Panc1 (cell line): Measurements from ENCODE around the gene DNMT3A. TPM values are rescaled to one million over a fixed set of nuclear protein-coding genes. Genes with fewer than 3 reads are reported as not detected.

Experiments used
- ATAC-seq: fragments of 200-7000 bp; cut with Tn5 transposase; 2 replicates; pipeline ENCODE4 v1.9.1; 2020; ENCODE audit warnings: mild to moderate bottlenecking, moderate library complexity
- BruUV-seq: library from RNA; stranded (reverse); fragments of 400-500 nt; replicated peaks from 2 replicates; lab custom pipeline; 2021; lab: Mats Ljungman, UMichigan
- CTCF ChIA-PET: fragments of 300-600 bp; sonication (Branson Sonifier 250); formaldehyde crosslinking; loops from one replicate; lab custom pipeline; 2022; ENCODE audit warnings: antibody characterized with exemption; lab: Charles Lee
- POLR2A ChIA-PET: fragments of 300-600 bp; sonication (Branson Sonifier 250); formaldehyde crosslinking; loops from one replicate; lab custom pipeline; 2022; ENCODE audit warnings: antibody characterized with exemption; lab: Charles Lee
- DNase-seq: peaks from one replicate; pipeline ENCODE4 v3.0.0-alpha.2; 2010; ENCODE audit warnings: low read depth, low spot score
- H3K27ac ChIP-seq: 2 replicates; pipeline ENCODE4 v1.5.1; 2011; ENCODE audit warnings: mild to moderate bottlenecking, low read length, inconsistent platforms
- H3K27me3 ChIP-seq: fragments of 200-500 bp; sonication (Bioruptor generic); 2 replicates; pipeline ENCODE4 v1.6.0; 2014; ENCODE audit warnings: low read length, inconsistent platforms; ENCODE audit not compliant: control insufficient read depth, insufficient read depth
- H3K36me3 ChIP-seq: fragments of 200-500 bp; sonication (Bioruptor generic); 2 replicates; pipeline ENCODE4 v1.5.1; 2014; ENCODE audit warnings: inconsistent platforms, mild to moderate bottlenecking, low read length, moderate library complexity; ENCODE audit not compliant: control insufficient read depth, insufficient read depth
- H3K4me1 ChIP-seq: 2 replicates; pipeline ENCODE4 v1.5.1; 2011; ENCODE audit warnings: inconsistent platforms, mild to moderate bottlenecking, low read length, moderate library complexity; ENCODE audit not compliant: control insufficient read depth, insufficient read depth
- H3K4me3 ChIP-seq, 2 experiments: 2 replicates each; pipeline ENCODE4 v1.5.1; 2011 to 2012; ENCODE audit warnings: low read depth in 2 of 2, low read length in 2 of 2, mild to moderate bottlenecking in 2 of 2, inconsistent platforms in 1 of 2, moderate library complexity in 1 of 2
- H3K9me3 ChIP-seq: fragments of 200-500 bp; sonication (Bioruptor generic); 2 replicates; pipeline ENCODE4 v1.5.1; 2014; ENCODE audit warnings: low read depth, mild to moderate bottlenecking, inconsistent platforms, low read length, moderate library complexity; ENCODE audit not compliant: control insufficient read depth, insufficient read depth
- POLR2AphosphoS5 ChIP-seq: IDR thresholded peaks from 2 replicates; pipeline ENCODE4 v1.6.1; 2012; ENCODE audit warnings: mild to moderate bottlenecking, low read depth, low read length, moderate library complexity
- SIN3A ChIP-seq: IDR thresholded peaks from 2 replicates; pipeline ENCODE4 v1.6.1; 2012; ENCODE audit warnings: low read depth, mild to moderate bottlenecking, low read length, moderate library complexity, borderline replicate concordance; ENCODE audit not compliant: insufficient read depth
- TCF7L2 ChIP-seq: IDR thresholded peaks from 2 replicates; pipeline ENCODE4 v1.6.1; 2011; ENCODE audit warnings: mild to moderate bottlenecking, low read depth, low read length, inconsistent platforms
- in situ Hi-C: cut with HindIII; loops from 2 replicates; pipeline ENCODE4 v1.10.0; 2016; ENCODE audit warnings: low sequenced_read_pairs, low pct_unique_long_range_greater_than_20kb
- intact Hi-C: fragments of 100-400 bp; cut with micrococcal nuclease; formaldehyde crosslinking; loops from one replicate; pipeline ENCODE4 v1.10.0; 2022; ENCODE audit not compliant: unreplicated experiment
- total RNA-seq: library from RNA; stranded (reverse); gene quantifications from one replicate; pipeline ENCODE4 v1.2.1, GENCODE V29; 2021; ENCODE audit not compliant: unreplicated experiment
- TF ChIP-seq, protein P1 (sequence below), 2 experiments: IDR thresholded peaks; 2 replicates each; pipeline ENCODE4 v1.6.1; 2011 to 2012; ENCODE audit warnings: low read depth in 2 of 2, control low read depth in 1 of 2, low read length in 1 of 2, mild to moderate bottlenecking in 1 of 2, moderate library complexity in 1 of 2; ENCODE audit not compliant: insufficient read depth in 1 of 2
- TF ChIP-seq, protein P2 (sequence below): fragments of 450-650 bp; IDR thresholded peaks from 2 replicates; pipeline ENCODE4 v1.5.1; 2017; ENCODE audit warnings: mild to moderate bottlenecking

The DNMT3A gene
- total RNA-seq, 1 experiment from 2014 or later = 29.3 TPM

- POLR2A ChIA-PET = interaction anchor here (0.5 to 0.7 kb wide), 4 partner anchors 57 to 392 kb away, joined by 5 to 6 read pairs (median 6); no protein-coding TSS in a partner anchor
- in situ Hi-C loops = no loop called here
- peak; percentile 82 for ATAC-seq
- DNase-seq = no peak
- intact Hi-C loops = no loop called here
- no peaks in the 10 kb centered on the region for H3K9me3 ChIP-seq
- TF ChIP-seq SIN3A (no peak), TCF7L2 (no peak), POLR2AphosphoS5 (no peak)
- TF ChIP-seq, protein P1, sequence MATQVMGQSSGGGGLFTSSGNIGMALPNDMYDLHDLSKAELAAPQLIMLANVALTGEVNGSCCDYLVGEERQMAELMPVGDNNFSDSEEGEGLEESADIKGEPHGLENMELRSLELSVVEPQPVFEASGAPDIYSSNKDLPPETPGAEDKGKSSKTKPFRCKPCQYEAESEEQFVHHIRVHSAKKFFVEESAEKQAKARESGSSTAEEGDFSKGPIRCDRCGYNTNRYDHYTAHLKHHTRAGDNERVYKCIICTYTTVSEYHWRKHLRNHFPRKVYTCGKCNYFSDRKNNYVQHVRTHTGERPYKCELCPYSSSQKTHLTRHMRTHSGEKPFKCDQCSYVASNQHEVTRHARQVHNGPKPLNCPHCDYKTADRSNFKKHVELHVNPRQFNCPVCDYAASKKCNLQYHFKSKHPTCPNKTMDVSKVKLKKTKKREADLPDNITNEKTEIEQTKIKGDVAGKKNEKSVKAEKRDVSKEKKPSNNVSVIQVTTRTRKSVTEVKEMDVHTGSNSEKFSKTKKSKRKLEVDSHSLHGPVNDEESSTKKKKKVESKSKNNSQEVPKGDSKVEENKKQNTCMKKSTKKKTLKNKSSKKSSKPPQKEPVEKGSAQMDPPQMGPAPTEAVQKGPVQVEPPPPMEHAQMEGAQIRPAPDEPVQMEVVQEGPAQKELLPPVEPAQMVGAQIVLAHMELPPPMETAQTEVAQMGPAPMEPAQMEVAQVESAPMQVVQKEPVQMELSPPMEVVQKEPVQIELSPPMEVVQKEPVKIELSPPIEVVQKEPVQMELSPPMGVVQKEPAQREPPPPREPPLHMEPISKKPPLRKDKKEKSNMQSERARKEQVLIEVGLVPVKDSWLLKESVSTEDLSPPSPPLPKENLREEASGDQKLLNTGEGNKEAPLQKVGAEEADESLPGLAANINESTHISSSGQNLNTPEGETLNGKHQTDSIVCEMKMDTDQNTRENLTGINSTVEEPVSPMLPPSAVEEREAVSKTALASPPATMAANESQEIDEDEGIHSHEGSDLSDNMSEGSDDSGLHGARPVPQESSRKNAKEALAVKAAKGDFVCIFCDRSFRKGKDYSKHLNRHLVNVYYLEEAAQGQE (IDR thresholded peaks at IDR 0.05; ENCODE audit: insufficient read depth in 1 of 2, low read depth in 2 of 2, low read length in 1 of 2) = no peak
- TF ChIP-seq, protein P2, sequence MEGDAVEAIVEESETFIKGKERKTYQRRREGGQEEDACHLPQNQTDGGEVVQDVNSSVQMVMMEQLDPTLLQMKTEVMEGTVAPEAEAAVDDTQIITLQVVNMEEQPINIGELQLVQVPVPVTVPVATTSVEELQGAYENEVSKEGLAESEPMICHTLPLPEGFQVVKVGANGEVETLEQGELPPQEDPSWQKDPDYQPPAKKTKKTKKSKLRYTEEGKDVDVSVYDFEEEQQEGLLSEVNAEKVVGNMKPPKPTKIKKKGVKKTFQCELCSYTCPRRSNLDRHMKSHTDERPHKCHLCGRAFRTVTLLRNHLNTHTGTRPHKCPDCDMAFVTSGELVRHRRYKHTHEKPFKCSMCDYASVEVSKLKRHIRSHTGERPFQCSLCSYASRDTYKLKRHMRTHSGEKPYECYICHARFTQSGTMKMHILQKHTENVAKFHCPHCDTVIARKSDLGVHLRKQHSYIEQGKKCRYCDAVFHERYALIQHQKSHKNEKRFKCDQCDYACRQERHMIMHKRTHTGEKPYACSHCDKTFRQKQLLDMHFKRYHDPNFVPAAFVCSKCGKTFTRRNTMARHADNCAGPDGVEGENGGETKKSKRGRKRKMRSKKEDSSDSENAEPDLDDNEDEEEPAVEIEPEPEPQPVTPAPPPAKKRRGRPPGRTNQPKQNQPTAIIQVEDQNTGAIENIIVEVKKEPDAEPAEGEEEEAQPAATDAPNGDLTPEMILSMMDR = no peak
- no peaks in the 10 kb centered on the region for H3K27me3 ChIP-seq
- BruUV-seq = no TSS peak
- CTCF ChIA-PET = interaction anchor here (0.6 to 1.1 kb wide), 4 partner anchors 47 to 473 kb away, joined by 3 to 13 read pairs (median 6); no protein-coding TSS in a partner anchor
- H3K4me3 ChIP-seq = peak overlapping the region; percentile 46 to 60
- peak overlapping the region; percentile 63 for H3K27ac ChIP-seq
- no peaks in the 10 kb centered on the region for H3K36me3 ChIP-seq
- peaks cover 7% of the 10 kb centered on the region for H3K4me1 ChIP-seq
Observed at GRCh38 chr2:25252291-25253152, 89.2 kb downstream of the DNMT3A start.

DNA sequence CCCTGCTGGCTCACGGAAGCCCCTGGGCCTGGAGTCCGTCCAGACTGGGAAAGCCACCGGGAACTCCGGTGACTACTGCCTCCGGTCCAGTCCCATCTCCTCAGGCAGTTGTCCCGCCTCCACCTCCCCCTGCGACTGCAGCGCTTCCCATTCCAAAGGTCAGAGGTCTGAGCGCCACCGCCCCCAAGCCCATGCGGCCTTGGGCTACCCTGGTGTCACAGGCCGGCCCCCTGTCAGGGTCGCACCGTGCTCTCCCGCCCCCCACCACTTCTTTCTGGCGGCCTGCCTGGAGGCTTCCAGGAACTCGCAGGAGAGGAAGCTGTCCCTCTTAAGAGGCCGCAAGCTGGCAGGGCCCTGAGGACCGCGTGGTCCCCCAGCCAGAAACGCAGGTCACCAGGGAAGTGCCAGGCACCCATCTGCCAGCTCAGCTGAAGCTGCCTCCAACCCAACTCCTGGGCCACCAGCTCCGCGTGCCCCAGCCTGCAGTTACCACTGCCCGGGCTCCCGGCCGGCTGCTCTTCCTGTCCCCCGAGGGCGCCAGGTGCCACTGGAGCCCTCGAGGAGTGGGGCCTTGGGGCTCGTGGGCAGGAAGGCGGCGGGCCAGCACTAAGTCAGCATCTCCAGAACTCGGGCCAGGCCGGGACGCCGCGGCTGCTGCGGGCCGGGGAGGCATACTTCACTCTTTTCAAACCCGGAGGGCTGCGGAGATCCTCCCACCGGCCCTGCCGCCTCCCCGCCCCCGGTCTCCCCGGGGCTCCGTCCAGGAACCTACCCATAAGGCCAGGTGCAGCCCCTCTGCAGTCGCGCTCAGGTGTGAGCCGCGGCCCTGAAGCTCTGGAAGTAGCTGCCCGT is 90.1 kb downstream of the DNMT3A start:
- POLR2A ChIA-PET = interaction anchor here (0.7 kb wide), 2 partner anchors 130 to 323 kb away, joined by 5 to 6 read pairs; no protein-coding TSS in a partner anchor
- peak overlapping the region; percentile 46 to 60 for H3K4me3 ChIP-seq
- CTCF ChIA-PET = interaction anchor here (0.7 to 1.2 kb wide), 3 partner anchors 24 to 474 kb away, joined by 3 to 13 read pairs (median 9); no protein-coding TSS in a partner anchor
- peaks cover 7% of the 10 kb centered on the region for H3K4me1 ChIP-seq
- peak; percentile 76 for ATAC-seq
- no peaks in the 10 kb centered on the region for H3K27me3 ChIP-seq
- no peak for DNase-seq
- H3K9me3 ChIP-seq = no peaks in the 10 kb centered on the region
- intact Hi-C loops = no loop called here
- no TSS peak for BruUV-seq
- H3K36me3 ChIP-seq = no peaks in the 10 kb centered on the region
- peak overlapping the region; percentile 63 for H3K27ac ChIP-seq
- in situ Hi-C loops = no loop called here
- TF ChIP-seq TCF7L2 (no peak), SIN3A (no peak)
- TF ChIP-seq, protein P2 = no peak
- TF ChIP-seq, protein P1 (IDR thresholded peaks at IDR 0.05; ENCODE audit: insufficient read depth in 1 of 2, low read depth in 2 of 2, low read length in 1 of 2) = no peak
